ENCODE results near the gene LAIR1. TPM values are rescaled to one million over a fixed set of nuclear protein-coding genes. Genes with fewer than 3 reads are reported as not detected.
A peak's percentile ranks its signal among the peaks of the same experiment; 100 is the strongest.
"Not testable (repeated sequence)": the region's sequence is repeated elsewhere in the genome, so short reads cannot be mapped to it uniquely, and the experiment has no call there.

Gene LAIR1
- total and polyA plus RNA-seq, 5 experiments from 2014 or later, result 58.3 to 104 (median 67.4) TPM

DNA sequence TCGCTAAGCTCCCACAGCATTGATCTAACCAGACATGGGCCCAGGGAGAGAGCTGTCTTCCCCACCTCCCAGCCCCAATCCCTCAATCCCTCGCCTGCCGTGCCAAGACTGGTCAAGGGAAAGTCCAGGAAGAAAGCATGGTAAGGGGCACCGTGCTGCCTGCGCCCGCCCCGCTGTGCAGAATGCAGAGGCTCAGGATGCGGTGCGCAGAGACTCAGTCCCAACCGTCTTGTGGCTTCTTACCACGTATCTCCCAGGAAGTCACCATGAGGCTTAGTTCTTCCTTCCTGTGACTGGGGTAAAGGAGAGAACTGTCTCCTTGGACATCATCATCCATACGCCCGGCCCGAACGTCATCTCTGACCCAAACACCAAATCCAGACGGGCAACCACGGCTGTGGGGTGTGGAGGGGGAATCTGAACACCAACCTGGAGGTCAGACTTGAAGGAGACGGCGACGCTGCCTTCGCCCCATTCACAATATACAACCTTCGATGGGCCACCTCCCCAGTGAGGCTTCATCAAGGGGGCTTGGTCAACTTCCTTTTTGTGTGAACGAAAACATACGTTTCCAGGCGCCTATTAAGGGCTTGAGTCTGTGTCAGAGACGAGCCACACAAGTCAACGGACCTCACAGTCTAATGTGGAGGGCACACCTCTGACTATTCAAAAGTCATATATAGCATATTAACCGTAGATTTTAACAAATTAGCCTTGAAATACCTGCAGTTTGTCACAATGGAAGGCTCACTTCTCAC lies 10.6 kb upstream of the LAIR1 start:
- H3K27me3 Mint-ChIP-seq, H3K36me3 Mint-ChIP-seq, H3K9me3 Mint-ChIP-seq: not testable (repeated sequence)
- Mint-ChIP-seq H3K4me3 (peak overlapping the region; percentile 65 to 89 (median 80)), H3K4me1 (peaks cover 41 to 88% (median 85%) of the 10 kb centered on the region in 4 donors), H3K27ac (peak overlapping the region in 9 of 10 donors; percentile 65 to 89 (median 79))
- DNase-seq, result peak in 1 of 10 donors; percentile 37
- POLR2A ChIA-PET, result interaction anchor here (1.3 to 1.4 kb wide), 2 partner anchors 13 kb away, joined by 6 to 14 read pairs; no protein-coding TSS in a partner anchor
- peak in 1 of 2 donors; percentile 17 for ATAC-seq

DNA sequence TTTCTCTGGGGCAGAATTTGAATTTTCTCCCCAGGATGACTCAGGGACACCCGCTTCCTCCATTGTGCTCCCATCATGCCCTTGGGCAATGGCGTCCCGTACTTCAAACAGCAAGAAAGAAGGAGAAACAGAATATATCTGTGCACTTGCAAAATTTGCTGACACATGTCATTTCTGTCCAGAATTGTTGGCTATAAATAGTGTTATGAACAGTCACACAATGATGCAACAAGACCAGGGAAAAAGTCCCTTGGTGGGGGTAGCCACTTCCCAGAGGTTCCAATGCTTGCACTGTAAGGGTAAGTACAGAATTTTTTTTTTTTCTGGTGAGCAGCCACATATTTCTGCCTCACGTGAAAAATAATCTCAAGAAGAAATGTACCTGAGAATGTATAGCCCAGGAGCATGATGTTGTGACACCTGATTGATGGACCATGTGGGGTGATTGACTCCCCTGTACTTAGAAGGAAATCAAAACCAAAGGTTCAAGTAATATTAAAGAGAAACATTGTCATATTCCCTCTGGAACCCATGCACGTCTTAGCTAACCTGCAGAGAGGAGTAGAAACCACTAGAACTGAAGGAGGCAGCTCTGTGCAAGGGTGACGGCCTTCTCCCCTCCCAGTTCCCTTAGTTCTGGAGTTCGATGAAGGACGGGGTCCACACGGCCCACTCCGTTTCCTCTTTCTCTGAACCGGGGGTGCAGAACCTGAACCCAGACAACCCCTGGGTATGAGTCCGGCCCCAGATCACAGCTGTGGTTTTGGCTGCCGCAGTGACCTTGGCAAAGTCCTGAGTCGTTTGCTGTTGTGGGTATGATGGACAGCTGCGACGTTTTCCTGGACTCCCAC lies 9.3 kb upstream of the LAIR1 start:
- POLR2A ChIA-PET, result interaction anchor here (0.9 to 3.2 kb wide), 4 partner anchors 9 to 44 kb away, joined by 3 to 31 read pairs (median 6); partner anchors contain the start of gene LAIR1
- no peak for ATAC-seq

GRCh38 chr19:54371453-54371852 lies 6.7 kb upstream of the LAIR1 start:
- not testable (repeated sequence) for H3K27me3 Mint-ChIP-seq, DNase-seq, H3K36me3 Mint-ChIP-seq, H3K9me3 Mint-ChIP-seq, ATAC-seq
- Mint-ChIP-seq H3K4me3 (peak overlapping the region; percentile 43 to 91 (median 77)), H3K27ac (peak overlapping the region in 9 of 10 donors; percentile 76 to 92 (median 87)), H3K4me1 (peaks cover 34 to 84% (median 74%) of the 10 kb centered on the region in 4 donors)
- POLR2A ChIA-PET, result interaction anchor here (1.0 to 3.2 kb wide), 4 partner anchors 9 to 77 kb away, joined by 3 to 31 read pairs (median 6); no protein-coding TSS in a partner anchor

More for the DNA sequence above, 9.3 kb upstream of the LAIR1 start:
- Mint-ChIP-seq H3K27me3 (no peaks in the 10 kb centered on the region), H3K4me1 (peaks cover 38 to 89% (median 80%) of the 10 kb centered on the region in 4 donors), H3K27ac (peak overlapping the region in 3 of 10 donors; percentile 6 to 48 (median 40)), H3K36me3 (no peaks in the 10 kb centered on the region), H3K9me3 (no peaks in the 10 kb centered on the region), H3K4me3 (peak overlapping the region in 9 of 10 donors; percentile 16 to 86 (median 68))
- no peak for DNase-seq

- Mint-ChIP-seq H3K4me3 (peak overlapping the region; percentile 86 to 94 (median 89)), H3K27ac (peak overlapping the region; percentile 67 to 96 (median 92)), H3K4me1 (peaks cover 31 to 85% (median 74%) of the 10 kb centered on the region in 4 donors)
- POLR2A ChIA-PET, result interaction anchor here (0.7 kb wide), 3 partner anchors 9 to 20 kb away, joined by 3 to 4 read pairs (median 3); no protein-coding TSS in a partner anchor
- peak; percentile 68 to 85 for ATAC-seq
- H3K36me3 Mint-ChIP-seq, H3K27me3 Mint-ChIP-seq, H3K9me3 Mint-ChIP-seq: not testable (repeated sequence)
- peak; percentile 18 to 79 (median 63) for DNase-seq
Measured at GRCh38 chr19:54370434-54370796, 5.7 kb upstream of the LAIR1 start.

GRCh38 chr19:54369688-54370433 lies 5.1 kb upstream of the LAIR1 start:
- H3K4me3 Mint-ChIP-seq, result peak overlapping the region; percentile 86 to 94 (median 89)
- H3K4me1 Mint-ChIP-seq, result peaks cover 26 to 85% (median 73%) of the 10 kb centered on the region in 4 donors
- H3K27ac Mint-ChIP-seq, result peak overlapping the region; percentile 78 to 96 (median 92)
- ATAC-seq (peak; percentile 30 to 45), DNase-seq (peak in 1 of 10 donors; percentile 32)
- not testable (repeated sequence) for H3K27me3 Mint-ChIP-seq, H3K36me3 Mint-ChIP-seq, H3K9me3 Mint-ChIP-seq
- POLR2A ChIA-PET, result interaction anchor here (0.7 to 1.5 kb wide), 4 partner anchors 9 to 21 kb away, joined by 3 to 7 read pairs (median 3); no protein-coding TSS in a partner anchor

GRCh38 chr19:54369082-54369687 lies 4.5 kb upstream of the LAIR1 start:
- Mint-ChIP-seq H3K9me3 (no peaks in the 10 kb centered on the region), H3K36me3 (no peaks in the 10 kb centered on the region), H3K27me3 (no peaks in the 10 kb centered on the region), H3K27ac (peak overlapping the region; percentile 78 to 96 (median 92)), H3K4me1 (peaks cover 31 to 83% (median 70%) of the 10 kb centered on the region in 4 donors), H3K4me3 (peak overlapping the region; percentile 86 to 94 (median 89))
- DNase-seq, result no peak
- POLR2A ChIA-PET, result interaction anchor here (0.9 to 1.5 kb wide), 2 partner anchors 10 to 19 kb away, joined by 3 to 7 read pairs; no protein-coding TSS in a partner anchor
- ATAC-seq, result no peak

DNA sequence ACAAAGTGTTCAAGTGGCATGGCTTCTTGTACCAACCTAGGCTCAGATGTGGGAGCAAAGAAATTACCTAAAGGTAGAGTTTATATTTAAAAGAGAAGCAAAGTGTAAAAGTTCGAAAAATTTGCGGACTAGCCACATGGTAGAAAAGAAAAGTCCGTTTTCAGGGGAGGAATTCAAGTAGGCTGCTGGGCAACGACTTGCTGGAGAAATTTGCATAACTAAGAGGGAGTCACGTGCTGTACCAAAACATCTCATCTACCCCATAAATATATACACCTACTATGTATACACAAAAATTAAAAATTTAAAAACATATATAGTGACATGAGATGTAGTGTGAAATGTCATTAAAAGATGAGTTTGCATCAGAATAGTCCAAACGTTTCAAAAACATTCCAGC lies 2.1 kb upstream of the LAIR1 start:
- peak overlapping the region in 7 of 10 donors; percentile 33 to 95 (median 50) for H3K27ac Mint-ChIP-seq
- peaks cover 4 to 6% (median 4%) of the 10 kb centered on the region in 3 donors for H3K36me3 Mint-ChIP-seq
- no peaks in the 10 kb centered on the region for H3K9me3 Mint-ChIP-seq
- POLR2A ChIA-PET, result interaction anchor here (0.7 to 1.5 kb wide), 2 partner anchors 10 to 22 kb away, joined by 4 read pairs; no protein-coding TSS in a partner anchor
- ATAC-seq (no peak), DNase-seq (no peak)
- H3K27me3 Mint-ChIP-seq, result no peaks in the 10 kb centered on the region
- H3K4me3 Mint-ChIP-seq, result peak overlapping the region in 4 of 10 donors; percentile 8 to 54 (median 18)
- peaks cover 37 to 87% (median 70%) of the 10 kb centered on the region in 4 donors for H3K4me1 Mint-ChIP-seq

GRCh38 chr19:54365798-54366197 lies 1.1 kb upstream of the LAIR1 start:
- not testable (repeated sequence) for H3K9me3 Mint-ChIP-seq, DNase-seq, H3K36me3 Mint-ChIP-seq, ATAC-seq, H3K27me3 Mint-ChIP-seq
- peaks cover 37 to 89% (median 71%) of the 10 kb centered on the region in 4 donors for H3K4me1 Mint-ChIP-seq
- H3K27ac Mint-ChIP-seq, result peak overlapping the region in 8 of 10 donors; percentile 27 to 95 (median 88)
- peak overlapping the region in 9 of 10 donors; percentile 13 to 96 (median 50) for H3K4me3 Mint-ChIP-seq
- POLR2A ChIA-PET, result interaction anchor here (1.2 to 4.7 kb wide), 3 partner anchors 7 to 22 kb away, joined by 3 to 32 read pairs (median 9); no protein-coding TSS in a partner anchor

GRCh38 chr19:54361680-54362422 lies 2.9 kb downstream of the LAIR1 start:
- not testable (repeated sequence) for H3K9me3 Mint-ChIP-seq
- POLR2A ChIA-PET, result interaction anchor here (1.9 to 4.7 kb wide), 2 partner anchors 10 to 26 kb away, joined by 8 to 32 read pairs; no protein-coding TSS in a partner anchor

DNA sequence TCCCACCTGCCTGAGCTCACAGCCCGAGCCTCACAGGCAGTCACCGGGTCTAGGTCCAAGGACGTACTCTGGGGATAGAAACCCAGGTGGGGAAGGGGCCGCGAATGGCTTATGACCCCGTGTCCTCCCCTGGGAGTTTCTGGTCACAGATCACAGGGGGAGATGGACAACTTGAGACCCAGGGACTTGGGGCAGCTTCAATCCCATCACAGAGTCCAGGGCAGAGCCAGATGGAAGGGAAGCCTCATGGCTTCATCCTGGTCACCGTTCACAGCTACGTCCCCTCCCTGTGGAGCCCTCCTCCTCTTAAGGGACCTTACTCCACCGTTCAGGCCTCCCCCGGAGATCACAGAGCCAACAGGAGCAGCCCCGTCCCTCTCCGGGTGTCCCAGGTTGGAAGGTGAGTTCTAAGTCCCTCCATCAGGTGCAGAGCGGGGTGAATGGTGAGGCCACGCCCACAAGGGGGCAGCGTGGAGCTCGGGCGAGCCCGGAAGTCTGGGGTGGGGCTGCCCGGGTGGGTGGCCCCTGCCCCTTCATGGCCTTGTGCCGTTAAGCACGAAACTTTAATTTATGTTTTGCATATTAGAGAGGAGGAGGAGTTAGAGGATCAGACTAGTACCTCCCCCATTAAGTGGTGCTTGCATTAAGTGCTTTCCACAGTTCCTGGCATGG lies 5.4 kb downstream of the LAIR1 start:
- H3K27ac Mint-ChIP-seq, POLR2A ChIA-PET, H3K9me3 Mint-ChIP-seq, H3K27me3 Mint-ChIP-seq: not testable (repeated sequence)
- peaks cover 21 to 40% (median 36%) of the 10 kb centered on the region in 4 donors for H3K4me1 Mint-ChIP-seq
- DNase-seq, result peak; percentile 54 to 83 (median 74)
- H3K36me3 Mint-ChIP-seq, result peaks cover 4 to 43% (median 8%) of the 10 kb centered on the region in 3 donors
- peak; percentile 85 to 90 for ATAC-seq
- H3K4me3 Mint-ChIP-seq, result peak overlapping the region in 1 of 10 donors; percentile 31

More at GRCh38 chr19:54361680-54362422, 2.9 kb downstream of the LAIR1 start:
- DNase-seq, H3K27me3 Mint-ChIP-seq: not testable (repeated sequence)
- Mint-ChIP-seq H3K36me3 (peaks cover 4 to 20% (median 8%) of the 10 kb centered on the region in 3 donors), H3K27ac (peak overlapping the region; percentile 83 to 97 (median 94)), H3K4me3 (peak overlapping the region; percentile 84 to 98 (median 96)), H3K4me1 (peaks cover 29 to 63% (median 53%) of the 10 kb centered on the region in 4 donors)
- ATAC-seq, result peak; percentile 21 to 22
